Natural killer cell (primary cell): Measurements from ENCODE around the gene C2CD4B. TPM values are rescaled to one million over a fixed set of nuclear protein-coding genes. Genes with fewer than 3 reads are reported as not detected.

Source experiments
- ATAC-seq, 3 donors: fragments of 150-1000 bp in 2 of 3; fragments of 200-7000 bp in 1 of 3; cut with Tn5 transposase; 1 replicate in 1 of 3; 2 replicates in 2 of 3; pipeline ENCODE4 v1.10.0; 2021; ENCODE audit warnings: mild to moderate bottlenecking in 2 of 3, moderate library complexity in 2 of 3
- DNase-seq, 2 donors: peaks; one replicate each; pipeline versions ENCODE4 v3.0.0 to v3.0.0-alpha.2; 2013 to 2021; ENCODE audit warnings: mixed read lengths in 1 of 2
- H3K27ac ChIP-seq: one replicate; pipeline ENCODE4 v1.5.1; 2013; ENCODE audit warnings: mild to moderate bottlenecking, low read length
- H3K27me3 ChIP-seq: one replicate; pipeline ENCODE4 v1.6.1; 2013; ENCODE audit warnings: low read length; ENCODE audit not compliant: control insufficient read depth, insufficient read depth
- H3K36me3 ChIP-seq: one replicate; pipeline ENCODE4 v1.6.1; 2013; ENCODE audit warnings: low read length; ENCODE audit not compliant: control insufficient read depth, insufficient read depth
- H3K4me1 ChIP-seq: one replicate; pipeline ENCODE4 v1.6.1; 2013; ENCODE audit warnings: low read length; ENCODE audit not compliant: control insufficient read depth, insufficient read depth
- H3K4me3 ChIP-seq: one replicate; pipeline ENCODE4 v1.5.1; 2013; ENCODE audit warnings: low read length
- H3K9me3 ChIP-seq: one replicate; pipeline ENCODE4 v1.6.1; 2013; ENCODE audit warnings: low read length; ENCODE audit not compliant: control insufficient read depth, insufficient read depth
- H3K27ac Mint-ChIP-seq, 2 donors: one replicate each; pipeline ENCODE4 v1.8.0; 2022; ENCODE audit warnings: mild to moderate bottlenecking in 2 of 2, mixed read lengths in 2 of 2, moderate library complexity in 1 of 2
- H3K27me3 Mint-ChIP-seq, 2 donors: one replicate each; pipeline ENCODE4 v1.8.0; 2022; ENCODE audit warnings: low read depth in 2 of 2, mixed read lengths in 2 of 2
- H3K36me3 Mint-ChIP-seq: one replicate; pipeline ENCODE4 v1.8.0; 2022; ENCODE audit warnings: mixed read lengths
- H3K4me1 Mint-ChIP-seq, 2 donors: one replicate each; pipeline ENCODE4 v1.8.0; 2022; ENCODE audit warnings: mixed read lengths in 2 of 2
- H3K4me3 Mint-ChIP-seq: one replicate; pipeline ENCODE4 v1.8.0; 2022; ENCODE audit warnings: mild to moderate bottlenecking, moderate library complexity, mixed read lengths
- H3K9me3 Mint-ChIP-seq, 2 donors: one replicate each; pipeline ENCODE4 v1.8.0; 2022; ENCODE audit warnings: mixed read lengths in 2 of 2
- WGBS: methylation state at CpG from one replicate; pipeline ENCODE4 v1.1.7; 2013; ENCODE audit warnings: missing lambda C conversion rate; ENCODE audit not compliant: insufficient coverage; 5-methylcytosine and 5-hydroxymethylcytosine counted together
- intact Hi-C: fragments of 100-400 bp; cut with micrococcal nuclease; formaldehyde crosslinking; loops from one replicate; pipeline ENCODE4 v1.14.2; 2022
- total RNA-seq, 4 donors: library from RNA; stranded (reverse); fragments of 120-200 nt in 1 of 4; gene quantifications; one replicate each; pipeline versions ENCODE4 v1.2.3 to v1.2.4, GENCODE V29; 2013 to 2022
- TF ChIP-seq, protein P1 (sequence below): fragments of 200-600 bp; IDR thresholded peaks from one replicate; pipeline ENCODE4 v1.8.0; 2022; ENCODE audit warnings: antibody characterized with exemption

Gene C2CD4B, protein sequence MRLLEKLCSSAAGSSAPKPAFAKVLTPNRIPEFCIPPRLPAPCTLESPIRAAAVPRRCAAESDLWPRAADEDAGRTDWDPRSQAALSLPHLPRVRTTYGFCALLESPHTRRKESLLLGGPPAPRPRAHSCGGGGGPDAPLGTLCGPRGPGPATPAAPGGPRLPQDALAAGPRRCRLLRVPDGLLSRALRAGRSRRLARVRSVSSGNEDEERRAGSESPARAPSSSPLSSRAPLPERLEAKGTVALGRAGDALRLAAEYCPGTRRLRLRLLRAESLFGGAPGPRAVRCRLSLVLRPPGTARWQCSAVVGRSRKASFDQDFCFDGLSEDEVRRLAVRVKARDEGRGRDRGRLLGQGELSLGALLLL
- under 1 TPM in 1 of 3 donors, not detected in 2; 0.75 TPM for total RNA-seq
- not detected for total RNA-seq (2013)

DNA sequence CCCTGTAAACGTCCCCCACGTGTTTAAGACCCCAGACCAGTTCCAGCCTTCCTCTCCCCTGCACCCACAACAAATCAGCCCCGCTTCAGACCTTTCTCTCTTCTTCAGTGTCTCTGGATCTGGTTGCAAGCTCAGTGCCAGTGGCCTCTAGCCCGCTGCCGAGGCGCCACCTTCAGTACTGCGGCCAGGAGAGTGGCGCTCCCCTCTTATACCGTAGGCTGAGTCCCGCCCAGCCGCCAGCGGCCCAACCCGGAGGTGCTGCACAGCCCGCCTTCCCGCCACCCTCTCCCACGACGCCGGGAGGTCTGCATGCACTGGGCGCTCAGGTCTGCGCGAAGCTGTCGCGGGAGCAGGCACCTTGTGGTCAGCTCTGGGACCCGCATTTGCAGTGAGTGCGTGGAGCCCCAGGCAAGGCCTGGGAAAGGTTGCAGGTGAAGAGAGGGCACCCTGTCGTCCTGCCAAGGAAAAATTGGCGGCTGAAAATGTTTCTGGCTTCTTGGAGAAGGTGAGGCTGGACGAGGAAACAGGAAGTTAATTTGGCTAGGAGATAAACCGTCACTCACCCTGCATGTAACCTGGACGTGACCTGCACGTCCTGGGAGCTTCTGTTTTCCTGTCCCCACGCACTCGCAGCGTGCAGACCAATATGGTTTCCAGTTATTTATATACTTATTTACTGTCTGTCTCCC, at the start of gene C2CD4B:
Gene C2CD4B, minus strand, starts transcription at position 182 of the 689 bp plus-strand sequence. CDS start 301 bp downstream, outside the sequence.
- Mint-ChIP-seq H3K4me1 (peaks cover 0 to 7% of the 10 kb centered on the region in 2 donors), H3K27me3 (peaks cover 52 to 82% of the 10 kb centered on the region in 2 donors), H3K27ac (no peak within 1 kb of the TSS), H3K4me3 (peak within 1 kb of the TSS; percentile 52), H3K9me3 (no peaks in the 10 kb centered on the region), H3K36me3 (no peaks in the 10 kb centered on the region)
- intact Hi-C loops, result no loop called here
- Histone ChIP-seq H3K27me3 (peaks cover 22% of the 10 kb centered on the region), H3K9me3 (no peaks in the 10 kb centered on the region), H3K36me3 (no peaks in the 10 kb centered on the region), H3K4me1 (peaks cover 7% of the 10 kb centered on the region), H3K4me3 (no peak within 1 kb of the TSS), H3K27ac (no peak within 1 kb of the TSS)
- 20% methylated on average over 34 of the region's 34 CpGs for WGBS
- peak in 1 of 3 donors; percentile 22 for ATAC-seq
- TF ChIP-seq, protein P1, sequence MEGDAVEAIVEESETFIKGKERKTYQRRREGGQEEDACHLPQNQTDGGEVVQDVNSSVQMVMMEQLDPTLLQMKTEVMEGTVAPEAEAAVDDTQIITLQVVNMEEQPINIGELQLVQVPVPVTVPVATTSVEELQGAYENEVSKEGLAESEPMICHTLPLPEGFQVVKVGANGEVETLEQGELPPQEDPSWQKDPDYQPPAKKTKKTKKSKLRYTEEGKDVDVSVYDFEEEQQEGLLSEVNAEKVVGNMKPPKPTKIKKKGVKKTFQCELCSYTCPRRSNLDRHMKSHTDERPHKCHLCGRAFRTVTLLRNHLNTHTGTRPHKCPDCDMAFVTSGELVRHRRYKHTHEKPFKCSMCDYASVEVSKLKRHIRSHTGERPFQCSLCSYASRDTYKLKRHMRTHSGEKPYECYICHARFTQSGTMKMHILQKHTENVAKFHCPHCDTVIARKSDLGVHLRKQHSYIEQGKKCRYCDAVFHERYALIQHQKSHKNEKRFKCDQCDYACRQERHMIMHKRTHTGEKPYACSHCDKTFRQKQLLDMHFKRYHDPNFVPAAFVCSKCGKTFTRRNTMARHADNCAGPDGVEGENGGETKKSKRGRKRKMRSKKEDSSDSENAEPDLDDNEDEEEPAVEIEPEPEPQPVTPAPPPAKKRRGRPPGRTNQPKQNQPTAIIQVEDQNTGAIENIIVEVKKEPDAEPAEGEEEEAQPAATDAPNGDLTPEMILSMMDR, result no peak
- peak in 1 of 2 donors; percentile 13 for DNase-seq

DNA sequence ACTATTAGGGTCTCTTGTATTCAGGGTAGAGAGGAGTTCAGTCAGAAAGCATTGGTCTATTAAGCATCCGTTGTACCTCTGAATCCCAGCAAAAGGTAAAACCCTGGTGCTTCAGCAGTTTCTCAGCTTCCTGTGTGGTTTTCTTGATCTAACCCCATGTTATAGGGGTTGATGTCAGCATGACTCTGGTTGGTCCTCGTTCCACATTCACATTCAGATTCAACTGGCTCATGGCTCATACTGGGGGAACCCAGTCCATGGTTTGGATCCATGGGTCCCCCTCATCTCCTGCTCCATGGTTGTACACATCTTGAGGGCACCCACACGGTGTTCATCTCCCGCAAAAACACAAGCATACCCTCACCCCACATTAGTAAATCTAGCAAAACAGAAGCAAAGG, 47.7 kb upstream of the C2CD4B start:
- H3K27ac ChIP-seq, result no peak overlapping the region
- no peaks in the 10 kb centered on the region for H3K36me3 ChIP-seq
- 75% methylated on average over 4 of the region's 4 CpGs for WGBS
- no peaks in the 10 kb centered on the region for H3K27me3 ChIP-seq
- intact Hi-C loops, result no loop called here
- DNase-seq, result peak in 1 of 2 donors; percentile 48
- TF ChIP-seq, protein P1, result no peak
- peaks cover 8% of the 10 kb centered on the region for H3K9me3 ChIP-seq
- Mint-ChIP-seq H3K27me3 (peaks cover 0 to 8% of the 10 kb centered on the region in 2 donors), H3K9me3 (peaks cover 6 to 8% of the 10 kb centered on the region in 2 donors), H3K27ac (no peak overlapping the region), H3K4me3 (no peak overlapping the region), H3K36me3 (no peaks in the 10 kb centered on the region), H3K4me1 (no peaks in the 10 kb centered on the region)
- ATAC-seq, result no peak
- H3K4me1 ChIP-seq, result no peaks in the 10 kb centered on the region
- no peak overlapping the region for H3K4me3 ChIP-seq

DNA sequence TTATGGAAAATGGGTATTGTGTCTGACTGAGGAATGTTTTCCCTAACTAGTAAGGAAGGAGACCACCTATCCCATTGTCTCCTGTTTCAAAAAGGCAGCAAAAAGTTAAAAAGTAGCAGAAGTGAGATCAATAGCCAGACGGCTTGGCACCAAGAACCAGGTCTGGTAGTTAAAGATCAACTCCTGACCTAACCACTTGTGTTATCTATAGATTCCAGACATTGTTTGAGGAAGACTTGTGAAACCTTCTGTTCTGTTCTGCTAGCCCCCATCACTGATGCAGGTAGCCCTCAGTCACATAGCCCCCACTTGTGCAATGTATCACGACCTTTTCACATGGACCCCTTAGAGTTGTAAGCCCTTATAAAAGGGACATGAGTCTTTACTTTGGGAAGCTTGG, 46.3 kb upstream of the C2CD4B start:
- no peak overlapping the region for H3K4me3 ChIP-seq
- H3K9me3 ChIP-seq, result peaks cover under 1% of the 10 kb centered on the region
- WGBS, result 86% methylated on average over 2 of the region's 2 CpGs
- H3K4me3 Mint-ChIP-seq, result no peak overlapping the region
- H3K27ac Mint-ChIP-seq, result no peak overlapping the region
- H3K27me3 ChIP-seq, result no peaks in the 10 kb centered on the region
- peaks cover 0 to 8% of the 10 kb centered on the region in 2 donors for H3K27me3 Mint-ChIP-seq
- no peak for ATAC-seq
- no peaks in the 10 kb centered on the region for H3K36me3 Mint-ChIP-seq
- H3K4me1 Mint-ChIP-seq, result no peaks in the 10 kb centered on the region
- no peak for DNase-seq
- no peak overlapping the region for H3K27ac ChIP-seq
- intact Hi-C loops, result no loop called here
- H3K36me3 ChIP-seq, result no peaks in the 10 kb centered on the region
- no peaks in the 10 kb centered on the region for H3K4me1 ChIP-seq
- TF ChIP-seq, protein P1, result no peak
- peaks cover 3 to 4% of the 10 kb centered on the region in 2 donors for H3K9me3 Mint-ChIP-seq
